CD4-positive, alpha-beta memory T cell (primary cell): ENCODE measurements around the gene TMEM178B. TPM values are rescaled to one million over a fixed set of nuclear protein-coding genes. Genes with fewer than 3 reads are reported as not detected.

Source experiments
- CTCF ChIA-PET: fragments of 350-600 bp; sonication (Branson Sonifier 250); formaldehyde crosslinking; loops from one replicate; lab custom pipeline; 2021; ENCODE audit warnings: inconsistent platforms; ENCODE audit not compliant: partially characterized antibody; lab: Charles Lee
- POLR2A ChIA-PET: fragments of 350-600 bp; sonication (Branson Sonifier 250); formaldehyde crosslinking; loops from one replicate; lab custom pipeline; 2021; ENCODE audit not compliant: partially characterized antibody; lab: Charles Lee
- DNase-seq, 5 donors: peaks; one replicate each; pipeline versions ENCODE4 v3.0.0 to v3.0.0-alpha.2; 2020 to 2022; ENCODE audit warnings: mixed read lengths in 1 of 5
- H3K27ac ChIP-seq: one replicate; pipeline ENCODE4 v1.7.0; 2013; ENCODE audit warnings: low read depth, low read length
- H3K27me3 ChIP-seq: 2 replicates; pipeline ENCODE4 v1.7.0; 2013; ENCODE audit warnings: mild to moderate bottlenecking, low read length, moderate library complexity; ENCODE audit not compliant: insufficient read depth
- H3K36me3 ChIP-seq: 2 replicates; pipeline ENCODE4 v1.7.0; 2013; ENCODE audit warnings: mild to moderate bottlenecking, low read length, moderate library complexity; ENCODE audit not compliant: insufficient read depth
- H3K4me1 ChIP-seq: 2 replicates; pipeline ENCODE4 v1.7.0; 2013; ENCODE audit warnings: mild to moderate bottlenecking, low read length, moderate library complexity; ENCODE audit not compliant: insufficient read depth
- H3K4me3 ChIP-seq, 2 donors: one replicate each; pipeline ENCODE4 v1.7.0; 2013; ENCODE audit warnings: low read length in 2 of 2, mild to moderate bottlenecking in 1 of 2
- H3K9me3 ChIP-seq, 2 donors: one replicate each; pipeline ENCODE4 v1.7.0; 2013; ENCODE audit warnings: low read length in 2 of 2, control low read depth in 1 of 2; ENCODE audit not compliant: control insufficient read depth in 1 of 2
- H3K27ac Mint-ChIP-seq, 7 donors: one replicate each; pipeline ENCODE4 v1.8.0; 2020 to 2021; ENCODE audit warnings: mixed read lengths in 7 of 7, mild to moderate bottlenecking in 6 of 7, inconsistent platforms in 3 of 7, moderate library complexity in 3 of 7
- H3K27me3 Mint-ChIP-seq, 2 donors: one replicate each; pipeline ENCODE4 v1.8.0; 2020 to 2021; ENCODE audit warnings: mixed read lengths in 2 of 2
- H3K36me3 Mint-ChIP-seq, 2 donors: one replicate each; pipeline ENCODE4 v1.8.0; 2020 to 2021; ENCODE audit warnings: mixed read lengths in 2 of 2, inconsistent platforms in 1 of 2, mild to moderate bottlenecking in 1 of 2
- H3K4me1 Mint-ChIP-seq, 4 donors: one replicate each; pipeline ENCODE4 v1.8.0; 2020 to 2021; ENCODE audit warnings: mixed read lengths in 4 of 4, mild to moderate bottlenecking in 1 of 4
- H3K4me3 Mint-ChIP-seq, 8 donors: one replicate each; pipeline ENCODE4 v1.8.0; 2020 to 2021; ENCODE audit warnings: mixed read lengths in 8 of 8, mild to moderate bottlenecking in 7 of 8, moderate library complexity in 6 of 8, inconsistent platforms in 3 of 8
- H3K9me3 Mint-ChIP-seq, 8 donors: one replicate each; pipeline ENCODE4 v1.8.0; 2020 to 2021; ENCODE audit warnings: mixed read lengths in 8 of 8, mild to moderate bottlenecking in 5 of 8, inconsistent platforms in 3 of 8, moderate library complexity in 1 of 8
- intact Hi-C: fragments of 100-400 bp; cut with micrococcal nuclease; formaldehyde crosslinking; loops from one replicate; pipeline ENCODE4 v1.15.1; 2023
- polyA plus RNA-seq, 2 donors: library from polyadenylated mRNA; unstranded; fragments of 300-500 nt; fragmentation: Illumina TruSeq; gene quantifications; one replicate each; pipeline ENCODE4 v1.2.3, GENCODE V29; 2021
- total RNA-seq, 2 experiments: library from RNA; stranded (reverse); gene quantifications; one replicate each; pipeline ENCODE4 v1.2.3, GENCODE V29; 2021

TMEM178B gene
- total and polyA plus RNA-seq, 4 experiments from 2014 or later = 0.20 to 0.89 (median 0.49) TPM

GRCh38 chr7:141408440-141408839 lies 334.6 kb downstream of the TMEM178B start:
- H3K27me3 Mint-ChIP-seq = peaks cover 3 to 6% of the 10 kb centered on the region in 2 donors
- Histone ChIP-seq H3K36me3 (no peaks in the 10 kb centered on the region), H3K27me3 (no peaks in the 10 kb centered on the region), H3K9me3 (no peaks in the 10 kb centered on the region), H3K27ac (no peak overlapping the region), H3K4me3 (no peak overlapping the region), H3K4me1 (no peaks in the 10 kb centered on the region)
- H3K36me3 Mint-ChIP-seq = no peaks in the 10 kb centered on the region
- H3K4me3 Mint-ChIP-seq = no peak overlapping the region
- no peak for DNase-seq
- ChIA-PET POLR2A (no interaction called here), CTCF (no interaction called here)
- intact Hi-C loops = no loop called here
- no peaks in the 10 kb centered on the region for H3K4me1 Mint-ChIP-seq
- H3K9me3 Mint-ChIP-seq = no peaks in the 10 kb centered on the region
- no peak overlapping the region for H3K27ac Mint-ChIP-seq

- Histone ChIP-seq H3K4me1 (no peaks in the 10 kb centered on the region), H3K9me3 (no peaks in the 10 kb centered on the region), H3K27me3 (no peaks in the 10 kb centered on the region), H3K4me3 (no peak overlapping the region), H3K27ac (no peak overlapping the region), H3K36me3 (no peaks in the 10 kb centered on the region)
- ChIA-PET POLR2A (no interaction called here), CTCF (no interaction called here)
- Mint-ChIP-seq H3K4me3 (no peak overlapping the region), H3K27ac (peak overlapping the region in 1 of 7 donors; percentile 23), H3K27me3 (peaks cover 3 to 6% of the 10 kb centered on the region in 2 donors), H3K9me3 (no peaks in the 10 kb centered on the region), H3K4me1 (no peaks in the 10 kb centered on the region), H3K36me3 (no peaks in the 10 kb centered on the region)
- intact Hi-C loops = no loop called here
- DNase-seq = no peak
Observed at GRCh38 chr7:141409219-141409618, 335.4 kb downstream of the TMEM178B start.

DNA sequence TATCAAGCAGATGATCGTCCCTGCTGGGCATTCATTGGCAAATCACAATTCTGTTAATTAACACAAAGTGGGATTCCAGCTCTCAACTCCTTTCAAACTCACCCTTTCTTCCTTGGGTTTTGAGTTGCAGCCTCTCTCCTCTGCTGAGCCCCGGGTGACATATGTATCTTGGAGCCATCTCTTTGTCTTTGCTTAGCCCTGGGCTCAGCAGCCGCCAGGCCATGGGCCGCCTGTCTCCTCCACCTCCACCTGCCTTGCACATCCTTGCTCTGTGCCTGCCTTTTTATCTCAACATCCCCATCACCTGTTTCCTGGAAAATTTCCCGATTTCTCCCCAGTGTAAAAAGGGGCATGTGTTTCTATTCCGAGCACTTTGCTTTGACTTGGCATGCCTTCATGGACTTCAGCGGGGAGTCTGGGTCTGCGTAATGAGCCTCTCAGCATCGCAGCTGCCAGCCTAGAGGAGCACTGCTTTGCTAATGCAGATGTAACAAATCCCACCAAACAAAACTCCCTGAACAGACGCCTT lies 336.0 kb downstream of the TMEM178B start:
- no peak for DNase-seq
- Histone ChIP-seq H3K27ac (no peak overlapping the region), H3K36me3 (no peaks in the 10 kb centered on the region), H3K27me3 (no peaks in the 10 kb centered on the region), H3K4me3 (no peak overlapping the region), H3K9me3 (no peaks in the 10 kb centered on the region), H3K4me1 (no peaks in the 10 kb centered on the region)
- H3K27me3 Mint-ChIP-seq = peaks cover 4 to 6% of the 10 kb centered on the region in 2 donors
- ChIA-PET POLR2A (no interaction called here), CTCF (no interaction called here)
- H3K9me3 Mint-ChIP-seq = no peaks in the 10 kb centered on the region
- H3K4me1 Mint-ChIP-seq = no peaks in the 10 kb centered on the region
- H3K4me3 Mint-ChIP-seq = no peak overlapping the region
- no peaks in the 10 kb centered on the region for H3K36me3 Mint-ChIP-seq
- H3K27ac Mint-ChIP-seq = no peak overlapping the region
- intact Hi-C loops = no loop called here

DNA sequence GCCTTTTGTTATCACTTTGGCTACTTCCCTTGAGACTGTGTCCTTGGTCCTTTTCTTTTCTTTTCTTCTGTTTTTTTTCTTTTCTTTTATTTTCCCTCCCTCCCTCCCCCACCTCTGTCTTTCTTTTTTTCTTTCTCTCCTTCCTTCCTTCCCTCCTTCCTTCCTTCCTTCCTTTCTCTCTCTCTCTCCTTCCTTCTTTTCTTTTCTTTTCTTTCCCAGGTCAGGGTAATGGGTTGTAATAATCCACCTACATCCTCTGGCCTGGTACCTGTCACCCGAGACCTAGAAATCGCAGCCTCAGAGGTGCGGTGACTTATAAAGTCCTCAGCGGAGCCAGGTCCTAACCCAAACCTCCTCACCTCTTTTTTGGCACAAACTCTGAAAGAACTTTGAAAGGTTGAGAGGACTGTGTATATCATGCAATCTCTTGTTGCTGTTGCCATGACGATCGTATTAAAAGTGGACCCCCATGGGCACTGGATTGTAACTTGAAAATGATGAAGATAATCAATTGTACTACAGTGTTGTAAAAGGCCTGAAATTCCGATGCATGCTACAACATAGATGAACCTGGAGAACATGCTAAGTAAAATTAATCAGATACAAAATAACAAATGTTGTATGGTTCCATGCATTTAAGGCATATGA lies 336.6 kb downstream of the TMEM178B start:
- no peaks in the 10 kb centered on the region for H3K4me1 ChIP-seq
- H3K27me3 Mint-ChIP-seq = peaks cover 5 to 6% of the 10 kb centered on the region in 2 donors
- no peak for DNase-seq
- H3K4me3 ChIP-seq = no peak overlapping the region
- intact Hi-C loops = no loop called here
- CTCF ChIA-PET = no interaction called here
- H3K36me3 Mint-ChIP-seq = no peaks in the 10 kb centered on the region
- no peaks in the 10 kb centered on the region for H3K4me1 Mint-ChIP-seq
- no peak overlapping the region for H3K27ac Mint-ChIP-seq
- no peak overlapping the region for H3K27ac ChIP-seq
- H3K27me3 ChIP-seq = no peaks in the 10 kb centered on the region
- H3K9me3 ChIP-seq = no peaks in the 10 kb centered on the region
- H3K9me3 Mint-ChIP-seq = no peaks in the 10 kb centered on the region
- POLR2A ChIA-PET = no interaction called here
- no peaks in the 10 kb centered on the region for H3K36me3 ChIP-seq
- H3K4me3 Mint-ChIP-seq = no peak overlapping the region

DNA sequence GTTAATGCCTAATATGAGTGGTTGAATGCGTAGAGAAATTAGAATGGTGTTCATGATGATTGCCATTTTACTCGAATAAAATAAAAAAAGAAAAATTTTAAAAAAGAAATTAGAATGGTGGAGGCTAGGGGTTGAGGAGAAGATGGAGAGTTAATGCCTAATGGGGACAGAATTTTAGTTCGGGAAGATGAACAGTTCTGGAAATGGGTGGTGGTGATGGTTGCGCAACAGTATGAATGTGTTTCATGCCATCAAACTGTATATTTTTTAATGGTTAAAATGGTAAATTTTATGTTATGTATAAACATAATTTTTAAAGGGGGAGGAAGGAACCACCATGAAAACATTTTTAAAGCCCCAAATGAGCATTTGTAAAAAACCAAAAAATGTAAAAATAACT lies 337.3 kb downstream of the TMEM178B start:
- Histone ChIP-seq H3K4me1 (no peaks in the 10 kb centered on the region), H3K27ac (no peak overlapping the region), H3K36me3 (no peaks in the 10 kb centered on the region), H3K4me3 (no peak overlapping the region), H3K9me3 (no peaks in the 10 kb centered on the region), H3K27me3 (no peaks in the 10 kb centered on the region)
- intact Hi-C loops = no loop called here
- H3K27ac Mint-ChIP-seq = no peak overlapping the region
- no peaks in the 10 kb centered on the region for H3K4me1 Mint-ChIP-seq
- H3K9me3 Mint-ChIP-seq = peaks cover 0 to 2% (median 0%) of the 10 kb centered on the region in 8 donors
- H3K4me3 Mint-ChIP-seq = no peak overlapping the region
- H3K27me3 Mint-ChIP-seq = peaks cover 5 to 6% of the 10 kb centered on the region in 2 donors
- ChIA-PET POLR2A (no interaction called here), CTCF (no interaction called here)
- no peak for DNase-seq
- H3K36me3 Mint-ChIP-seq = no peaks in the 10 kb centered on the region

GRCh38 chr7:141415999-141416398 lies 342.1 kb downstream of the TMEM178B start:
- no peak for DNase-seq
- Mint-ChIP-seq H3K36me3 (no peaks in the 10 kb centered on the region), H3K9me3 (peaks cover 0 to 6% (median 0%) of the 10 kb centered on the region in 8 donors), H3K27ac (no peak overlapping the region), H3K27me3 (peaks cover 3 to 5% of the 10 kb centered on the region in 2 donors), H3K4me3 (no peak overlapping the region), H3K4me1 (no peaks in the 10 kb centered on the region)
- ChIA-PET POLR2A (no interaction called here), CTCF (interaction anchor here (0.8 kb wide), 1 partner anchor 9 kb away, joined by 3 read pairs; no protein-coding TSS in a partner anchor)
- Histone ChIP-seq H3K27ac (no peak overlapping the region), H3K36me3 (no peaks in the 10 kb centered on the region), H3K9me3 (no peaks in the 10 kb centered on the region), H3K4me3 (no peak overlapping the region), H3K27me3 (no peaks in the 10 kb centered on the region), H3K4me1 (no peaks in the 10 kb centered on the region)
- intact Hi-C loops = no loop called here

DNA sequence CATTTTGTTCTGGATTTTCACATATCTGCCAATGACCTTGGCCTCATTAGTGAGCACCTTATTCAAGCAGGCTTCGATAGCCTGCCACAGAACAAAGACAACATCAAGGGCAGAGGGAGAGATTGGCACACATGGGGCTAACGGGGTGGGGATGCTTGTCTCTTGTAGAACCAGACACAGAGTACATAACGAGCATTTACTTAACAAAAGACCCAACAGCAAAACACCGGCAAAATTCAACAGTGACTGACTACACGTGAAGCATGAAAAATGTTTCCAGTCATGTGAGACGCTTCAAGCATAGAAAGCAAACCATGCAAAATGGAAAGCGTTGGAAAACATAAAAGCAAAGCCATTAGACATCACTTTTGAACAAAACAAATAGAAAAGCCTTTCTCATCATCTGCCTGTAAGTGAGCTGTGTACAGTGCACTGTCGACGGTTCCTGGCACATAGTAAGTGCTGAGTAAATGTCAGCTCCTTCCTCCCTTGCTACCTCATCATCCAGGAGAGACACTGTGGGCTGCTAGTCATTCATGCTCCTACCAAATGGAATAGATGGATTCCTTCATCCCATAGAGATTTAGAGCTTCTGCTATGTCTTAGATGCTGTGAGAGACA lies 342.9 kb downstream of the TMEM178B start:
- DNase-seq = no peak
- Histone ChIP-seq H3K27ac (no peak overlapping the region), H3K4me3 (no peak overlapping the region), H3K27me3 (no peaks in the 10 kb centered on the region), H3K9me3 (no peaks in the 10 kb centered on the region), H3K36me3 (no peaks in the 10 kb centered on the region), H3K4me1 (no peaks in the 10 kb centered on the region)
- H3K9me3 Mint-ChIP-seq = peaks cover 0 to 6% (median 0%) of the 10 kb centered on the region in 8 donors
- H3K27me3 Mint-ChIP-seq = peaks cover 3% of the 10 kb centered on the region in 2 donors
- CTCF ChIA-PET = no interaction called here
- no peak overlapping the region for H3K4me3 Mint-ChIP-seq
- intact Hi-C loops = no loop called here
- POLR2A ChIA-PET = no interaction called here
- H3K27ac Mint-ChIP-seq = no peak overlapping the region
- H3K4me1 Mint-ChIP-seq = no peaks in the 10 kb centered on the region
- H3K36me3 Mint-ChIP-seq = no peaks in the 10 kb centered on the region
